GM18502 (cell line): ENCODE measurements around the gene MED27.

Experiments used
- ATAC-seq: cut with Tn5 transposase; IDR thresholded peaks from one replicate; pipeline ENCODE4 v1.9.1; 2021; ENCODE audit warnings: mild to moderate bottlenecking; ENCODE audit not compliant: unreplicated experiment, poor library complexity

MED27 gene

DNA sequence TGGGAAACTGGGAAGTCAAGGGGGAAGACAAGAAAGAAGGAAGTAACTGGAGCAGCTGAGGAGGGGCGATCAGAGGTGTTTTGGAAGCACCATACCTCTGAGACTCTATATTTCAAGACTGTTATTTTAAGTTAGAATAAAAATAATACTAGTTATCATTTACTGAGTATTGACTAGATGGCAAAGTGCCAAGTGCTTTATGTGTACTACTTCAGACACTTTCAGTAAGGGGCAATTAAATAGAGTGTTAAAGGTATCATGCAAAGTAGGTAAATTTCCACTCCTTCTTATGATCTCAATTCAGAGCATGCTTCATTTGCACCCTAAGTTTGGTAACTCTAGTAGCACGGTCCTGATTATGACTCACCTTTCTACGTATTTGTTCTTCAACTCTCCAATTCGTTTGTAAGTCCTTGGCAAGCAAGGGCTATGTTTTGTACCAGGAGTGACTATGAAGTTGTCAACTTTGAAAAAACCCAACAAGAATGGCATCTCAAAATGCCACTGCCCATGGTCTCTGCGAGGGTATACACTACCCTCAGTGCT lies 187.4 kb downstream of the MED27 start:
- ATAC-seq: no peak

DNA sequence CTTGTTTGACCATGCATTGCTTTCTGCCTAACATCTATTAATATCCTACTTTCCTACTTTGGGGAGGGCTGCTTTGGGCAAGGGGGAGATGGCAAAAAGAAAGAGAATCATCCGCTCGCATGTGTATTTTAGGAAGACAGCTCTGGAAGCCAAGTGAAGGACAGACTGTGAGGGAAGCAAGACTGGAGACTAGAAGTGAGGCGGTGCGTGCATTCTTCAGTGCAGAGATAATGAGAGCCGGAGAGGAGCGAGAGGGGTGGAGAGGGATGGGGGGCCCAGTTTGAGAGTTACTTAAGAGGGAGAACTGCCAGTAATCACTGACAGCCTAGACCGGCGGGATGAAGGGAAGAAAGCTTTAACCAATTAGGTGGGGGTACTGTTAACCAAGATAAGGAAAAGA lies 188.1 kb downstream of the MED27 start:
- ATAC-seq: no peak

DNA sequence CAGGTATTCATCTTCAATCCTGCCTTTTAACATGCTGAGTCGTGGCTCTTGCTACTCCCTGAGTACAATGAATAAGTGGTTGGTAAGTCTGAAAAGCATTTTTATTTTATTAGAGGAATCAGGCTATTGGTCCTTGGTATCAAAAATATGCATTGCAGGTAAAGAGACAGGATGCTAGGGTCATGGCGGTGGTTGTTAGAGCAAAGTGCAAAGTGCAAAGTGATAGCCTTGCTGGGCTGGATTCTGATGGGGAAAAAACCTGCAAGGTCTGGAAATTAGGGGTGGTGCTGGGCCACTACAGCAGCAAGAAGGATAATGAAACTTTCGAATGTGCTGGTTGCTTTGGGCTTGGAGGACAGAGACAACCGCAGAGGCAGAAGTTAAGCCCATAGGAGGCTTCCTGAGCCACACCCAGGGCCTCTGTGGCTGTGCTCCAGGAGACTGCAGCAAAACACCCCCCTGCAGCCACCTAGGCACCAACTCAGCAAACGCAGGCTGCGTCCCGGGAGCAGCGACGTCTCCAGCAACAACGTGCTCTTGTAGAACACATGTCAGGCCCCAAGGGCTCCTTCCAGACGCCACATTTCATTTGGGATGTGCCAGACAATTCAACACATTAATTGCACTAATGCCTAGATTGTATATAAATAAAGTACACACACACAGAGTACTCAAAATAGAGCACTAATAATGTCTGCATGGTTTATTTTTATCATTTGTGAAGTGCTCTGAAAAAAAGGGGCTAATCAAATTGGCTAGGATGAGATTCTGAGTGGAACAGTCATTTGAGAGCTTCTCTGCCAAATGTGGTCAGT lies 190.0 kb downstream of the MED27 start:
- no peak for ATAC-seq

GRCh38 chr9:131888923-131889322 lies 190.7 kb downstream of the MED27 start:
- no peak for ATAC-seq

DNA sequence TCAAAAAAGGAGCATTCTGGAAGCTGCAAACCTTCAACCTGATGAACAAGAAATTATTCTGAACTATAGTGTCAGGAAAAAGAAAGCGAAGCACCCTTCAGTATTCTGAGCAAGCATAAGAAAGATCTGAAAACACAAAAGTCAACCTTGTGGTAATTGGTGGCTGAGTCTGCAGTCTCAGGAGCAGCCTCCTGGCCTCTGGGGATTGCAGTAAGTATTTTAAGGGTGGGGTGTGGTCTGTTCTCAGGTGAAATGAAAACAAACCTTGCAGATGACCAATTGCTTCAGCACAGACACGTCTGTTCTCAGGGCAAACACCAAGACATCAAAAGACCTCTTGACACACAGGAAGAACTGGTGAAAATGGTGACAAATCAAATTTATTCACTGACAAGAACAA lies 192.0 kb downstream of the MED27 start:
- ATAC-seq: no peak

- ATAC-seq: no peak
These were observed 192.8 kb downstream of the MED27 start for GRCh38 chr9:131886826-131887225.

GRCh38 chr9:131885144-131885609 lies 194.5 kb downstream of the MED27 start:
- no peak for ATAC-seq

- no peak for ATAC-seq
These were observed 195.4 kb downstream of the MED27 start for GRCh38 chr9:131884222-131884621.

- no peak for ATAC-seq
These were observed 198.7 kb downstream of the MED27 start for GRCh38 chr9:131880833-131881583.

DNA sequence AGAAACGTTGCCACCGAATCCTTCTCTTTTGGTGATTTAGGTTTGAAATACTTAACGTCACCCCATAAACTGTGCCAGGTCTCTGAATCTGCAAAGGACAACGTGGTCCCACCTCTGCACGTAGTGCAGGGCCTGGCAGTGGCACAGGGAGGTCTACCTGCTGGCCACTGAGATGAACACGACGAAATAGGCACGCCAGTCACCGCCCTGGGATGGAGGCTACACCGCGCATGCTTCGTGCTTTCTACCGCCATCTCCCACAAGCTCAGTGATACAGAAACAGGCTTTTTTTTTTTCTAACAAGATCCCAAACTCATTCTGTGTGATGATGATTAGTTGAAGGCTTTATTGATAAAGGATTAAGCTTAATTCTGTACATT lies 199.8 kb downstream of the MED27 start:
- no peak for ATAC-seq

- no peak for ATAC-seq
These were observed 200.3 kb downstream of the MED27 start for GRCh38 chr9:131879181-131879910.

GRCh38 chr9:131876486-131876885 lies 203.2 kb downstream of the MED27 start:
- no peak for ATAC-seq

- no peak for ATAC-seq
These were observed 203.7 kb downstream of the MED27 start for GRCh38 chr9:131875828-131876485.

- ATAC-seq: no peak
These were observed 204.6 kb downstream of the MED27 start for GRCh38 chr9:131874916-131875670.

DNA sequence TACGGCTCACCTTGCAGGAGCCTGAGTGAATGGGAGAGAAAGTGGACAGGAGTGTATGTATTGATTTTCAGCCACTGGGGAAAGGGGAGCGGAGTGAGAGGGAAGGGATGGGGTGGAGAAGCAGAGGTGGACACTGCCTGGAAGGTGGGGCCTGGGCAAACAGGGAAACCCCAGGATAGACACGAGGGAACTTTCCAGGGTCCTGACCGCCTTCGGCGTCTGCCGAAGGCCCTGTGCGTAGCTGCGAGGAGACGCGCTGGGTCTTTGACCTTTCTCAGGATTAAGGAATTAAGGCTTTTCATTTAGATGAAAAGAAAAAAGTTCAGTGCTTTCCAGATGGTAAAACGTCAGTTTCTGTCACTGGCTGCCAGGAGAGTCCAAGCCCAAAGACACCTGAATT lies 205.2 kb downstream of the MED27 start:
- no peak for ATAC-seq

DNA sequence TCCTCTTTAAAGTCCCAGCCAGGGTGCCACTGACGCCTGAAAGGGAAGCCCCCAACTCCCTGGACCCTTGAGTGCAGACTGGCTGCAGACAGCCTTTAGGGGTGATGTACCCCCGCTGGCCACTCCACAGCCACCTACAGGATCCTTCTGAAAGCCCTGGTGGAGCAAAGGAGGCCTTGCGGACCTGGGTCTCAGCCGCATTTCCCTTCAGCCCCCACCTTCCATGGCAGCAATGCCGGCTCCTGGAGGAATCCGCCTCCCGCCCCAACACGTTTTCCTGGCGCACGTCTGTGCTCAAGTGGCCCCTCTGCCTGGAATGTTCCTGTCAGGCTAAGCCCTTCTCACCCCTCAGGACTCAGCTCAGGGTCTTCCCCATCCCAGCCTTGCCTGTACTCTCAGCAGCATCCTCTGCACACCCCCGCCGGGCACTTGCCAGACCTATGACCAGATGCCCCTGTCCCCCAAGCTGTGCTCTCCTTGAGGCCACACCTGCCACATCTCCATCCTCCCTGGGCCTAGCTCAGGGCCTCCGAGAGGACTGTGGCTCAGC lies 205.7 kb downstream of the MED27 start:
- no peak for ATAC-seq

- ATAC-seq: no peak
These were observed 206.3 kb downstream of the MED27 start for GRCh38 chr9:131873335-131873734.

GRCh38 chr9:131872702-131873101 lies 207.0 kb downstream of the MED27 start:
- ATAC-seq: no peak

DNA sequence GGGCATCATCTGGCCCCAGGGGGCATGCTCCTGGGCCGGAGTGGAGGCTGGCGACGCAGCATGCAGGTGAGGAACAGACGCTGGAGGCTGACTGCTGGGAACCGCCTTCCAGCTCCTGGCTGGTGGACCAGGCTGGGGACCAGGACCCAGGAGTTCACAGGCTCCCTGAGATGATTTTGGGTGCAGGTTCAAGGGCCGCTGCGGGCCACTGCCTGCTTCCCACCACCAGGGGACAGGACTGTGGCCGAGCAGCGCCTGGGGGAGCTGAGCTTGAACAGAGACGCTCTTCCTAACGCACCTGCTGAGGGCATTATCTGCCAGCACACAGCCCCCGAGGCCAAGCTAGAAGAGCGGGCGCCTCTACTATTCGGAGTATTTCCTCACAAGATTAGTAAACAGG lies 207.7 kb downstream of the MED27 start:
- no peak for ATAC-seq
